NB4 (cell line): ENCODE data around the gene PLA2R1.

Source experiments
- MYC ChIP-seq: IDR thresholded peaks from 2 replicates; pipeline ENCODE4 v1.6.1; 2011; ENCODE audit warnings: low read depth, low read length
- TF ChIP-seq, protein P1 (sequence below): IDR thresholded peaks from one replicate; pipeline ENCODE4 v1.5.1; 2012; ENCODE audit warnings: low read depth, low read length

DNA sequence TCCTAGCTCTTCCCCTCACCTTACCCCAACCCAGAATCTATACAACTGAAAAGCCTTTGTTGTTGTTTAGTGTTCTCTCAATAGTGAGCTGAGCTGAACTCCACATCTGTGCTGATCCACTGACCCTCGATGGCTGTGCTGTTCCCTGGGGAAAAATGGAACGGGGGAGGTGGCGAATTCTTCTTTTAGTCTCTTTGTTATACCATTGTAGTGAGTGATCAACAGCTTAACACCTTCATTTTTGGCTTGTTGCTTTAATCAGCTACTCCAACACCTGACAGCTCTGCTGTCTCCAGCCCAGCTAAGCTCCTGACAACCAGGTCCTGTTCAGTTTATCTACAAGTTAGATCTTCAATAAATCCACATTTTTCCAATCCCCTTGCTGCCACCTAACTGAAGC lies 25.7 kb downstream of the PLA2R1 start:
- no peak for TF ChIP-seq MYC
- TF ChIP-seq, protein P1, sequence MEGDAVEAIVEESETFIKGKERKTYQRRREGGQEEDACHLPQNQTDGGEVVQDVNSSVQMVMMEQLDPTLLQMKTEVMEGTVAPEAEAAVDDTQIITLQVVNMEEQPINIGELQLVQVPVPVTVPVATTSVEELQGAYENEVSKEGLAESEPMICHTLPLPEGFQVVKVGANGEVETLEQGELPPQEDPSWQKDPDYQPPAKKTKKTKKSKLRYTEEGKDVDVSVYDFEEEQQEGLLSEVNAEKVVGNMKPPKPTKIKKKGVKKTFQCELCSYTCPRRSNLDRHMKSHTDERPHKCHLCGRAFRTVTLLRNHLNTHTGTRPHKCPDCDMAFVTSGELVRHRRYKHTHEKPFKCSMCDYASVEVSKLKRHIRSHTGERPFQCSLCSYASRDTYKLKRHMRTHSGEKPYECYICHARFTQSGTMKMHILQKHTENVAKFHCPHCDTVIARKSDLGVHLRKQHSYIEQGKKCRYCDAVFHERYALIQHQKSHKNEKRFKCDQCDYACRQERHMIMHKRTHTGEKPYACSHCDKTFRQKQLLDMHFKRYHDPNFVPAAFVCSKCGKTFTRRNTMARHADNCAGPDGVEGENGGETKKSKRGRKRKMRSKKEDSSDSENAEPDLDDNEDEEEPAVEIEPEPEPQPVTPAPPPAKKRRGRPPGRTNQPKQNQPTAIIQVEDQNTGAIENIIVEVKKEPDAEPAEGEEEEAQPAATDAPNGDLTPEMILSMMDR, result no peak
